GM19438 (cell line): ENCODE data around the gene RRP1B.
"Not testable (repeated sequence)": the region's sequence is repeated elsewhere in the genome, so short reads cannot be mapped to it uniquely, and the experiment has no call there.

Source experiments
- ATAC-seq: cut with Tn5 transposase; IDR thresholded peaks from one replicate; pipeline ENCODE4 v1.9.1; 2021; ENCODE audit warnings: low read depth; ENCODE audit not compliant: unreplicated experiment

RRP1B gene

DNA sequence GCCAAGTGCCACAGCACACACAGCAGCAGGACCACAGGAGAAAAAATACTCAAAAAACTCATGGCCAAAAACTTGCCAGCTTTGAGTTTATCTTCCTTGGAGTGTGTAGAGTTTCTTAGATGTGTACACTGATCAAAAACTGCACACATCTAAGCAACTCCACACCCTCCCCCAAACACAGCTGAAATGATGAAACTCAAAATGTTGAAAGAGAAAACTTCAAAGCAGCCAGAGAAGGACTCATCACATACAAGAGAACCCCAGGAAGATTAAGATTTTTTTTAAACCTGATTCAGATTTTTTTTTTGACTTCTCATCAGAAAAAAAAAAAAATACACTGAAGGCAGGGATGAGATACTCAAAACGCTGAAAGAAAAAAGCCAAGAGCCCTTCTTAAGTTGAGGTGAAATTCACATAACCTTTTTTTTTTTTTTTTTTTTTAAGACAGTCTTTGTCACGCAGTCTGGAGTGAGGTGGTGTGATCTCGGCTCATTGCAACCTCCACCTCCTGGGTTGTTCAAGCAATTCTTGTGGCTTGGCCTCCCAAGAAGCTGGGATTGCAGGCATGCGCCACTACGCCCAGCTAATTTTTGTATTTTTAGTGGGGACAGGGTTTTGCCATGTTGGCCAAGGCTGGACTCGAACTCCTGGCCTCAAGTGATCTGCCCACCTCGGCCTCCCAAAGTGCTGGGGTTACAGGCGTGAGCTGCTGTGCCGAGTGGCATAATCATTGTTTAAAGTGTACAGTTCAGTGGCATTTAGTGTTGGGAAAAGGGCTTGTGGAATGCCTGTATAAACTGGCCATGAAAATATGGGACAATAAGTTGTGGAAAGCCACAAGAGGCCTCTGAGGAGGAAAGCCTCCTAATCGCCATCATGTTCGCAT lies 38.6 kb downstream of the RRP1B start:
- ATAC-seq: no peak

DNA sequence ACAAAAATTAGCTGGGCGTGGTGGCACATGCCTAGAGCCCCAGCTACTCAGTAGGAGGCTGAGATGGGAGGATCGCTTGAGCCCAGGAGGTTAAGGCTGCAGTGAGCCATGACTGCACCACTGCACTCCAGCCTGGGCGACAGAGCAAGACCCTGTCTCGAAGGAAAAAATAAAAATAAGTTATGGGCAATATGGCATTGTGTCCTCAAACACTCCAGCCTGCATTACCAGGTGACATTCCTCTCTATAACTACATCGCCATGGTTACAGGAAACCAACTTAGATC lies 40.1 kb downstream of the RRP1B start:
- ATAC-seq: not testable (repeated sequence)

DNA sequence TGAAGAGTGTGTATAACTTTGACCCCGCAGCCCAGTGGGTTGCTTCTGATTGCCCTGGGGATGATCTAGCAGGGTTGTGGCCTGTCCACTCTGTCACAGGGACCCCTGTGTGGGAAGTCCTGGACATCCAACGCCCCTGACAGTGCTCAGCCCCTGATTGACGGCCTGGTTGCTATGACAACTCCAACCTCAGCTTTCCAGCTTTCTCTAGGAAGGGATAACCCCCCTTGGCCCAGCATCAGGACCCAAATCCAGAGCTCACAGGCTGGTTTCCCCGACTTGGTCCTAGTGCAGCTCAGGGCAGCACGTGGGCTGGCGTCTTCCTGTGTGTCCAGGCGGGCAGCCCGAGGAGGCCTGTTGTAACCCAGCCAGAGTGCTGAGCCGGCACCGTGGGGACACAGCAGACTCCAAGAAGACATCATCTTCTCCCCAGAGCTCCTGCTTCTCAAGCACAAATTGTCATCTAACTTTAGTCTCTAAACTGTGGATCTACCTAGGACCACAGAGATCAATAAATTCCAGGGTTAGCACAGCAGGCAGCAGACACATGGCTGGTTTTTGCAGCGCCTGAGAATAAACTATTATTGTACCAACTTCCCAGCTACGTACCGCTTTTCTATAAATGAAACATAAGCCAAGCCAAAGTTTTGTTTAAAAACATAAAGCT lies 40.7 kb downstream of the RRP1B start:
- no peak for ATAC-seq

DNA sequence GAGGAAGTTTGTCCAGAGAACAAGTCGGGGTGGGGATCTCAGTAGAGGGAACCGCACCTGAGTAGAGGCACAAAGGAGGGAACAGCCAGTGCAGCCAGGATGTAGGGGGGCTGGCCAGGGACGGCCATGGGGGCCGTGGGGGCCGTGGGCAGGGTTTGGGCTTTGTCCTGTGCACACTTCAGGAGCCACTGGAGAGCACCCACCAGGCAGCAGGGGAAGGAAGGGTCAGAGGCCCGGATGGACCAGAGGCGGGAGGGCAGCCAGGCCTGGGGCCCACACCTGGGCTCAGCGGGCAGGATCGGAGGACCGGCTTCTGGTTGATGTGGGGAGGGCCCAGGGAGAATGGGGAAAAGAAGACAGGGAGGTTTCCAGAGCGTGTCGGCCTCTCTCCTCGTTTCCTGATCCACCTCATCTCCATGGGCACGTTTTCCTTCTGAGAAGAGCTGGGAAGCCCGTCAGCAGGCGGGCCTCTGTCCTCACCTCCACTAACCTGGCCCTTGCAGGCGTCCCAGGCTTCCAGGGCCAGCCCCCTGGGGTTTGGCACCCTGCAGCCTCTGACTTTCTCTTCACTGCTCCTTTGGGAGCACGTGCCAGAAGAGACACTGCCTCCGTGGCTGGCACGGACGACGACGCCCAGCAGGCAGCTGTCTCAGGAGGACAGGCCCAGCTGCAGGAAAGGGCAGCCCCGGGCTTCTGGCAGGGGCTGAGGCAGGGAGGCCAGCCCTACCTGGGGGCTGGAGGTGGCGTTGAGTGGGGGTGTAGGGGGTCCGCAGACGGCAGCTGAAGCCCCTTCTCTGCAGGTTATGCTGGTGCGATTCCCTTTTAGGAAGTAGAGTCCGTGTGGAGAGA lies 42.8 kb downstream of the RRP1B start:
- no peak for ATAC-seq

DNA sequence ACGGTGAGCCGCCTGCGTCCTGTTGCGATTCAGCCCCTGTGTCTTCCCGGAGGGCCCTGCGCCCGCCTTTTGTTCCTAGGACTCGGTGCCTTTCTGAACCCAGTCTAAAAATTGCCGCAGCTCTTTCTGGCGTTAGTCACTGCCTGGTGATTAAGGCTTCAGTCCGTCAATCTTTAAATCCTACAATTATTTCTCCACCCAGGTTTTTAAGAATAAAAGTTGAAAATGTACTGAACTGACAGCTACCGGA lies 43.4 kb downstream of the RRP1B start:
- ATAC-seq: no peak

DNA sequence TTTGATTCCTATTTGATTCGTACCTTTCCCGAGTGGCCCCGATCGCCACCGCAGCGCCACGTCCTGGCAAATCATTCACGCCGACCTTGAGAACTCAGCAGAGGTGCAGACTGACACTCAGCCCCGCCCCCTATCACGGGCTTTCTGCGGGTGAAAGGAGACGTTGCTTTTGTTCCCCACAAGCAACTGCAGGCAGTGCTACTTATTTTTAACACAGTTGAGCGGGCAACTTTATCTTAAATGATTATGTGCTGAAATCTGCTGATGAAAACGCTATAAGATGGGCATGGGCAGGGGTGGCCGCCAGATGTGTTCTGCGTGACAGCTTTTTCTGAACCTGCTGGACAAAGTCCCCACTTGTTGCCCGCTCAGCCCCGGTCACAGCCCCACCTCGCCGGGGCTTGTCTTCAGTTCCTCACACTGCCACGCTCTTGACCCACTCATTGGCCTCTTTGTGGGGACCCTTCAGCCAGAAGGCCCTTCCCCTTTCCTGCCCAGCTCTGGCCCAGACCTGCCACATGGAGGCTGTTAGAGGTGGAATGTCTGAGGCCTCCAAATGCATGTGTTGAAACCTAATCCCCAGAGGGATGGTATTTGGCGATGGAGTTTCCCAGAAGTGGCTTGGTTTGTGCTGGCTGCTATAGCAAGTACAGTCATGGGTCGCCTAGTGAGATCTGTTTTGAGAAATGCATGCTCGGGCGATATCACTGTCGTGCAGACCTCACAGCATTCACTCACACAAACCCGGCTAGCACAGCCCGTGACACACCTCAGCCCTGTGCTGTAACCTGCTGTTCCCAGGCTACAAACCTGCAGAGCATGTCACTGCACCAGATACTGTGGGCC lies 43.9 kb downstream of the RRP1B start:
- ATAC-seq: no peak

DNA sequence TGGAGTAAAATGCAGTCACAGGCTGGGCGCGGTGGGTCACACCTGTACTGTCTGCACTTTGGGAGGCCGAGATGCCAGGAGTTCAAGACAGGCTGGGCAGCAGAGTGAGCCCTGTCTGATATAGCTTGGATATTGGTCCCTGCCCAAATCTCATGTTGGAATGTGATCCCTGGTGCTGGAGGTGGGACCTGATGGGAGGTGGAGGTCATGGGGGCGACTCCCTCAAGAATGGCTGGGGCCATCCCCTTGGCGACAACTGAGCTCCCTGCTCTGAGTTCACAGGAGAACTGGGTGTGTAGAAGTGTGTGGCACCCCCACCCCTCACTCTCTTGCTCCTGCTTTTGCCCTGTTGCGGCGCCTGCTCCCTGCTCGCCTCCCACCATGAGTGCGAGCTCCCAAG lies 48.1 kb downstream of the RRP1B start:
- ATAC-seq: no peak

DNA sequence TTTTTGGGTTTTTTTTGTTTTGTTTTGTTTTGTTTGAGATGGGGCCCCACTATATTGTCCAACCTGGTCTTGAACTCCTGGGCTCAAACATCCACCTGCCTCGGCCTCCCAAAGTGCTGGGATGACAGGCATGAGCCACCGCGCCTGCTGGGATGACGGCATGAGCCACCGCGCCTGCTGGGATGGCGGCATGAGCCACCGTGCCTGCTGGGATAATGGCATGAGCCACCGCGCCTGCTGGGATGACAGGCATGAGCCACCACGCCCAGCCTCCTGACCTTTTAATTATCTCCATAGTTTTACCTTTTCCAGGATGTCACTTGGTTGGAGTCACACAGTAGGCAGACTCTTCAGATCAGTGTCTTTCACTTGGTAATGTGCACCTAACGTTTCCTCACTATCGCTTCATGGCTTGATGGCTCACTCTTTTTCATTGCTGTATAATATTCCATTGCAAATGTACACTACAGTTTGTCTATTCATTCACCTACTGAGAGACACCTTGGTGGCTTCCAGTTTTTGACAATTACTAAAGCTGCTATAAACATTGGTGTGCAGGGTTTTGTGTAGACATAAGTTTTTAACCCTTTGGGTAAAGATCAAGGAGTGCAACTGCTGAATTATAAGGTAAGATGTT lies 49.5 kb downstream of the RRP1B start:
- no peak for ATAC-seq

DNA sequence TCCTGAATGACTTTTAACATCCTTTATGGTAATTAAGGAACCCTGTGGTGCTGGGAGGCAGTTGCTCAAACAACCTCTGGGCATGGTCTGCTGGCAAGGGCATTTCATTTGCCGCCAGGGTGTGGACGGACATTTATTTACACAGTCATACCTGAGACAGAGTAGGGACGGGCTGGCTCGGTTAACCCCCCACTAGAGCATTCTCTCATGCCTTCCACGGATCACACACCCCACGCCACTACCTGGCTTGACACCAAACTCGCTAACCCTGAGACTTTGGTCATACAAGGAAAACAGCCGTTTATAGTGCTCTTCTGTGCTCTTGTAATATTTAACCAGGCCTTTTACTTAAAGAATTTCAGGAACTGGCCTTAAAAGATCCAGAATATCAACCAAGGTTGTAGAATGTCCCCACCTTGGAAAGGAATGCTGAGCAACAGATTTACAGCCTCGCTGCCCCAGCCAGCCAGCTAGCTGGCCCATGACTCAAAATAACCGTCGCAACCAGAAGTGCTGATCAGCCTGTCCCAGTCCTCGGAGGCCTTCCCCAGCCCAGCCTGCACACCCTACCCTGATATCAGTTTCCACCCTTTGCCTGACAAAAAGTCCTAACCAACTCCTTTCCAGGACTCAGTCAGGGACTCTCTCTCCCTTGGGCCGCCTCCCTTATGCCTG lies 53.0 kb downstream of the RRP1B start:
- ATAC-seq: no peak

DNA sequence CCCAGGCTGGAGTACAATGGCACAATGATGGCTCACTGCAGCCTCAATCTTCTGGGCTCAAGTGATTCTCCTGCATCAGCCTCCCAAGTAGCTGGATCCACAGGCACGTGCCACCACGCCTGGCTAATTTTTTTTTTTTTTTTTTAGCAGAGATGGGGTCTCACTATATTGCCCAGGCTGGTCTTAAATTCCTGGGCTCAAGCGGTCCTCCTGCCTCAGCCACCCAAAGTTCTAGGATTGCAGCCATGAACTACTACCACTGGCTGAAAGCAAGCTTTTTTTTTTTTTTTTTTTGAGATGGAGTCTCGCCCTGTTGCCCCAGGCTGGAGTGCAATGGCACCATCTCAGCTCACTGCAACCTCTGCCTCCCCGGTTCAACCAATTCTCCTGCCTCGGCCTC lies 53.8 kb downstream of the RRP1B start:
- not testable (repeated sequence) for ATAC-seq

DNA sequence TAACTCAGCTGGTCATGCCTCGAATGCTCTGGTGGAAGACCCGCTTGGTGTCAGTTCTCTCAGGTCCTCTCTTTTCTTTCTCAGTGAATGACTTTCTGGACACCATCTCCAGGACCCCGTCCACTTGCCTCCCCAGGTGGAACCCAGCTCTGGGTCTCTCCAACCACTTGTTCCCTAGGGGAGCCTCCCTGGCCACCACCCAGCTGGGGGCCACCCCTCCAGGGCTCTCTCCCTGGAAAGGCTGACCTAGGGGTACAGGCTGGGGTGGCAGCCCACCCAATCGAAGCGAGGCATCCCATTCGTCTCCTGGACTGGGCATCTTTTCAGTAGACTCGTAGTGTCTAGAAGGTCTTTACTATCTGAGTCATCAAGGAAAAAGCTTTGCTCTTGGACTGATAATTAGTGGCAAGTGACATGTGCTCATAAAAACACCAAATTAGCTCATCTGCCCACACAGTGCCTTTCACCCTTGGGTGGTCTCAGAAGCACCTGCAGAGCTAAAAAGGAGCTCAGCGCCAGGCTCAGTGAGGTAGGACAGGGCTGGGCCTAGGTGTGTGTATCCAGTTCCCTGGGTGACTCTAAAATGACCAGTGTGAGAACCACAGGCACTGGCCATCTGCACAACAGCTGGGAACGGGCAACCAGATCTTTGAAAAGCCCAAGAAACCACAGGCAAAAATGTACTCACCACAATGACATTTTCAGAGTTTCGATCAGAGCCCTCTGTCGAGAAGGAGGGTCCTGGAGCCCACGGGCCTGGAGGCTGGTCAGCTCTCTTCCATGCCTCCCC lies 57.2 kb downstream of the RRP1B start:
- peak; percentile 22 for ATAC-seq

DNA sequence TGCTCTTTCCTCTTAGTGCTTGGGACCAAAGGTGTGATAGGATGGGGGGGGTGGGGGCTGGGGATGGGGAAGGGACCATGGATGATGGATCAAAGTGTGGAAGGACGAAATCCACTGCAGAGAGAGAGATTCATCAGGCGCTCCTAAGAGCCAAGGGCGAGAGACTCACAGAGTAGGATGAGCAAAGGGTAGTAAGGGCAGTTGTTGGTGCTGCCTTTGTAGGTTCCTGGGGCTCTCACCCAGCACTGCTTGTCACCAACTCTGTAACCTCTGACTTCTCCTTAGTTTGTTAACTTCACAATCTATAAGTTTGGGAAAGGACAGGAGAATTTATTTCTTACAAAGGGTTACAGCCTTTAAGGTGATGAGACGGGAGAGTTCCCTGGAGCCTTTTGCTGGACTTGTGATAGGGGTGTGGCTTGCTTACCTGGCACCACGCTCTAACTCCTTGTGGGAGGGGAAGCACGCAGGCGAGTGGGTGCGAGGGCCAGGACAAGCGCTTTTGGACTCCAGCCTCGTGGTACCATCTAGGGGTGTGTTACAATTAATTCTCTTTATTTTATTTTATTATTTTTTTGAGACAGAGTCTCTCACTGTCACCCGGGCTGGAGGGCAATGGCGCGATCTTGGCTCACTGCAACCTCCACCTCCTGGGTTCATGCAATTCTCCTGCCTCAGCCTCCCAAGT lies 58.0 kb downstream of the RRP1B start:
- ATAC-seq: no peak

DNA sequence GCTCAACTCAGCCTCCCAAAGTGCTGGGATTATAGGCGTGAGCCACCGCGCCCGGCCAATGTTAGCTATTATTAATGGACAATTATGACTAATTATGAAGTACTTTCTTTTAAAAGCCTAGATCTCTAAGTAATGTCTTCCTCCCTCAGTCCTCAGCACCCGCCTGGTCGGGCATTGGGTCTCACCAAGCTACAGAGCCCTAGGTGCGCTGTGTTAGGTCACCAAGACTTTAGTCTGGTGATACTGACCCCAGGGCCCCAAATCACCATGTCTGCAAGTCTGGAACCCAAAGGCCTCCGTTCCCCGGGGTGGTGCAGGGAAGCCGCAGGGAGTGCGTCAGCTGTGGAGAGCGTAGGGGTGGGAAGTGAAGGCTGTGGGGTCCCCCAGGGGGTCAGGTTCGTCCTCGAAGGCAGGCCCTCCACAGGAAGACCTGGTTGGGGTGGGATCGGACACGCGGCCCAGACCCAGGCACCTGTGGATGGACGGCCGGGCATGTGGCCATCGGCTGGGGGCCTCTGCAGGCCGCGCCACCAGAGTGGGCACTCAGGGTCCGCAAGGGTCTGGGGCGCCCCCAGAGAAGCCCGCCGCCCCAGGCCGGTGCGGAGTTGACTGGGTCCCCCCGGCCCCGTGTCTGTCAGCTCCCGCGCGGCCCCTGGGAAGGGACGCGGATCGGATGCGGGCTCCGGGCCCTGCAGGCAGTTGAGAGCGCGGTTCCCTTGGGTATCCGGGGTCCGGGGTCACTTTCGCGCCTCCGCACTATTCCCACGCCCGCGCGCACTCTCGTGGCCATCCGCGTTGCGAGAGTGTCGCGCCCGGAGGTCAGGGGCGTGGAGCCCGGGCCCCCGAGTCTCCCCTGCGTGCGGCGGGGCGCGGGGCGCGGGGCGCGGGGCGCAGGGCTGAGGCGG lies 58.9 kb downstream of the RRP1B start:
- ATAC-seq: no peak

DNA sequence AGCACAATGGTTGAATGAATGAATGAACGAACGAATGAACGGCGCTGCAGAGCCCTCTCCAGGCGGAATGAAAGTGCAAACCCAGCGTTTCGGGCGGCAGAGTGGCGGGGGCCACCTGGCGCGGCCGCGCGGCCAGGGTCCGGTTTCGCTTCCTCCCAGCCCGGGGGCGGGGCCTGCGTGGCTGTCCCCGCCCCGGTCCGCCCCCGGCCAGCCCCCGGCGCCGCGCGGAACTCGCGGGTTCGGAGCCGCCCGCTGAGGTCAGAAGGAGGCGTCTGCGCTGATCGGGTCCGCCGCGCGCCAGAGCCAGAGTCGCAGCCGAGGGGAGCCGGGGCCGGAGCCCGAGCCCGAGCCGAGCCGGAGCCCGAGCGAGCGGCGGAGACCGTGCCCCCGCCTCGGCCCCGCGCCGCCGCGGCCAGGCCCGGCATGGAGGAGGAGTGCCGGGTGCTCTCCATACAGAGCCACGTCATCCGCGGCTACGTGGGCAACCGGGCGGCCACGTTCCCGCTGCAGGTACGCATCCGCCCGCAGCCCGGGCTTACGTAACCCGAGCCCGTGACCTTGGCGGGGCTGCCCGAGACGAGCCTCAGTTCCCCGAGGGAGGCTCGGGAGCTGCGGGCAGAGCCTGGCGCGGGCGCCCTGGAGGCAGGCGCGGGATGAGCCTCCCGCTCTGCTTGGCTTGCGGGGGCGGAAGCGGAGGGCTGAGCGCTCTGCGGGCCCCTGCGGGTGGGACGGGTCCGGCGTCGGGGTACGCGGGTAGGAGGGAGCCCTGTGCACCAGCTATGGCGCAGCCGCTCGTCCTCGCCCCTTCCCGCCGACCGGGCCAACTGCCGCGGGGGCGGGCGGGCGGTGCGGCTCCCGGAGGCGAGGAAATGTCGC lies 59.8 kb downstream of the RRP1B start, which contains the start of gene PDXK:
PDXK (plus strand) TSS at position 258 of the 876 bp plus-strand sequence; CDS start at position 424, 166 bp downstream.
- ATAC-seq: peak; percentile 61

DNA sequence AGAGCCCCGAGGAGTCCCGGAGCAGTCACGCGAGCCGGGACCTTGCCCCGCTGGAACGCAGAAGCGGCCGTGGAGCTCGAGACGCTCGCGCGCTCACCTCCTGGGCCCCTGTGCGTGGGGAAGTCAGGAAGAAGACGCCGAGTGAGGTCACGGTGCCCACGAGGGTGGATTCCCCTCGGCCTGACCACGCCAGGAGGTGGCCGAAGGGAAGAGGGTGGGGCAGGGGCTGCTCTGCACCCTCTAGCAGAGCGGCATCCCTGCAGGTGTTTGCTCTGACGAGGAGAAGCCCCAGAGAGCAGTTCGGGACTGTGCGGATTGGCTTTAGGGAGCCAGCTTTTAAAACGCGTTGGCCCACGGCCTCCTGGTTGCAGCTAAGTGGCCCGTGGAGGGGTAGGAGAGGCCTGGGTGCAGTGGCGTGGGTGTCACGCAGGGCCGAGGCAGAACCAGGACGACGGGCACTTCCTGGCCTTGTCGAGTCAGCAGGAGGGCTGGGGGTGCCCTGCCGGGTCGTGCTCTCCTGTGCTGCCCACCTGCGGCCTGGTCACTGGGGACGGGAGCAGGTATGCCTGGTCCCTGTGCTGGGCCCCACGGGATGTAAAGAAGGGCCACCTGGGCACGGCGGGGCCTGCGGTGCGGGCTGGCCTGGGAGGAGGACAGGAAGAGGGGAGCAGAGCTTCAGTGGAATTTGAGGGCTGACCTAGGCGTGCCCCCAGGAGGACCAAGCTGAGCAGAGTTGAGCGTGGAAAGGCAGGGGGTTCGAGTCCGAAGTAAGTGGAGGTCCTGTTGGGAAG lies 60.6 kb downstream of the RRP1B start:
- ATAC-seq: peak; percentile 3
